NOMO-1 treated with dmso at 0.1 percent for 144 hours (cell line): Measurements from ENCODE around the gene ADARB1.
A peak's percentile ranks its signal among the peaks of the same experiment; 100 is the strongest.

Experiments used
- DNase-seq: peaks from one replicate; lab custom pipeline; 2025; ENCODE audit not compliant: unreplicated experiment; lab: John Stamatoyannopoulos, UW

Gene ADARB1

GRCh38 chr21:45259206-45259840 lies 184.9 kb downstream of the ADARB1 start:
- DNase-seq: no peak

- DNase-seq: no peak
These were observed 185.9 kb downstream of the ADARB1 start for GRCh38 chr21:45260191-45260825.

- no peak for DNase-seq
These were observed 186.7 kb downstream of the ADARB1 start for GRCh38 chr21:45261093-45261492.

GRCh38 chr21:45262041-45262581 lies 187.7 kb downstream of the ADARB1 start:
- no peak for DNase-seq

GRCh38 chr21:45262616-45263015 lies 188.2 kb downstream of the ADARB1 start:
- DNase-seq: peak; percentile 42

- DNase-seq: no peak
These were observed 189.2 kb downstream of the ADARB1 start for GRCh38 chr21:45263534-45263933.

- DNase-seq: no peak
These were observed 189.9 kb downstream of the ADARB1 start for GRCh38 chr21:45264146-45264911.

- no peak for DNase-seq
These were observed 190.6 kb downstream of the ADARB1 start for GRCh38 chr21:45264912-45265515.

GRCh38 chr21:45265721-45266517 lies 191.5 kb downstream of the ADARB1 start:
- no peak for DNase-seq

GRCh38 chr21:45266518-45267389 lies 192.4 kb downstream of the ADARB1 start:
- no peak for DNase-seq

GRCh38 chr21:45267390-45267760 lies 193.0 kb downstream of the ADARB1 start:
- DNase-seq: no peak

GRCh38 chr21:45269861-45270260 lies 195.5 kb downstream of the ADARB1 start:
- DNase-seq: no peak

- DNase-seq: no peak
These were observed 196.0 kb downstream of the ADARB1 start for GRCh38 chr21:45270306-45270821.
